Measurements from ENCODE around the gene GRM7.
"Not testable (repeated sequence)": the region's sequence is repeated elsewhere in the genome, so short reads cannot be mapped to it uniquely, and the experiment has no call there.

GRM7 gene

GRCh38 chr3:6860954-6861624 lies at the start of gene GRM7:
TSS of gene GRM7 (plus strand) at chr3:6861115.
- DNase-seq = no peak

- DNase-seq = no peak
Measured at GRCh38 chr3:6821411-6821810, 39.5 kb upstream of the GRM7 start.

- no peak for DNase-seq
Measured at GRCh38 chr3:6825524-6825923, 35.4 kb upstream of the GRM7 start.

GRCh38 chr3:6827453-6827852 lies 33.5 kb upstream of the GRM7 start:
- DNase-seq = no peak

- no peak for DNase-seq
Measured at GRCh38 chr3:6844723-6845122, 16.2 kb upstream of the GRM7 start.

GRCh38 chr3:6854184-6854583 lies 6.7 kb upstream of the GRM7 start:
- DNase-seq = no peak

- DNase-seq = no peak
Measured at GRCh38 chr3:6857510-6857909, 3.4 kb upstream of the GRM7 start.

- no peak for DNase-seq
Measured at GRCh38 chr3:6860149-6860953, 564 bp upstream of the GRM7 start.

- no peak for DNase-seq
Measured at GRCh38 chr3:6861625-6862000, 698 bp downstream of the GRM7 start.

- no peak for DNase-seq
Measured at GRCh38 chr3:6862041-6862879, 1.3 kb downstream of the GRM7 start.

- DNase-seq = no peak
Measured at GRCh38 chr3:6862880-6863195, 1.9 kb downstream of the GRM7 start.

GRCh38 chr3:6867269-6867668 lies 6.4 kb downstream of the GRM7 start:
- DNase-seq = no peak

GRCh38 chr3:6878731-6879130 lies 17.8 kb downstream of the GRM7 start:
- no peak for DNase-seq

- DNase-seq = no peak
Measured at GRCh38 chr3:6912240-6912639, 51.3 kb downstream of the GRM7 start.

- DNase-seq = no peak
Measured at GRCh38 chr3:6915898-6916297, 55.0 kb downstream of the GRM7 start.

- DNase-seq = no peak
Measured at GRCh38 chr3:6921066-6921465, 60.2 kb downstream of the GRM7 start.

GRCh38 chr3:6921876-6922275 lies 61.0 kb downstream of the GRM7 start:
- no peak for DNase-seq

GRCh38 chr3:6928064-6928463 lies 67.1 kb downstream of the GRM7 start:
- DNase-seq = no peak

GRCh38 chr3:6929918-6930317 lies 69.0 kb downstream of the GRM7 start:
- DNase-seq = no peak

- DNase-seq = not testable (repeated sequence)
Measured at GRCh38 chr3:6935418-6935817, 74.5 kb downstream of the GRM7 start.

GRCh38 chr3:6935970-6936369 lies 75.1 kb downstream of the GRM7 start:
- DNase-seq = no peak

- no peak for DNase-seq
Measured at GRCh38 chr3:6962801-6963200, 101.9 kb downstream of the GRM7 start.

GRCh38 chr3:6965881-6966280 lies 105.0 kb downstream of the GRM7 start:
- no peak for DNase-seq

- no peak for DNase-seq
Measured at GRCh38 chr3:6971933-6972332, 111.0 kb downstream of the GRM7 start.
